Measurements from ENCODE around the gene MRS2. TPM values are rescaled to one million over a fixed set of nuclear protein-coding genes. Genes with fewer than 3 reads are reported as not detected.

MRS2 gene
- polyA plus RNA-seq, 1 donor from 2014 or later, result 25.0 TPM

DNA sequence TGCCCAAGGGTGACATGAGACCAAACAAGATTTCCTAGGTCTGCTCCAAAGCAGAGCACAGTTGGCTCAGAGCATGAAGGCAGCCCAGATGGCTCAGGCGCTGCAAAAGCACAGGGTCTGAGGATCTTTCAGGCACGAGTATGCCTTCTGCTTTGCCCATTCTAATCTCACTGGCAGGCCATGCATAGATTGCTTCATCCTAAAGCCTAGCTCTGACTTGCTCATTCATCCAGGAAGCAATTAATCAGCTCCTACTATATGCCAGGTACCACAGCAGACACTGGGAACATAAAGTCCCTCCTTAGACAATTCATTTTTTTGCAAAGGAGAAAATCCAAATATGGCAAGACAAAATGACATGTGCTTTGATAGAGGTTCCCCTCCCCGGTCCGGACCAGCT, 55.4 kb downstream of the MRS2 start:
- no peaks in the 10 kb centered on the region for H3K27me3 Mint-ChIP-seq
- H3K9me3 Mint-ChIP-seq, result no peaks in the 10 kb centered on the region
- H3K36me3 Mint-ChIP-seq, result peaks cover 8% of the 10 kb centered on the region
- H3K4me1 Mint-ChIP-seq, result no peaks in the 10 kb centered on the region
- H3K4me3 Mint-ChIP-seq, result no peak overlapping the region
- no peak overlapping the region for H3K27ac Mint-ChIP-seq

DNA sequence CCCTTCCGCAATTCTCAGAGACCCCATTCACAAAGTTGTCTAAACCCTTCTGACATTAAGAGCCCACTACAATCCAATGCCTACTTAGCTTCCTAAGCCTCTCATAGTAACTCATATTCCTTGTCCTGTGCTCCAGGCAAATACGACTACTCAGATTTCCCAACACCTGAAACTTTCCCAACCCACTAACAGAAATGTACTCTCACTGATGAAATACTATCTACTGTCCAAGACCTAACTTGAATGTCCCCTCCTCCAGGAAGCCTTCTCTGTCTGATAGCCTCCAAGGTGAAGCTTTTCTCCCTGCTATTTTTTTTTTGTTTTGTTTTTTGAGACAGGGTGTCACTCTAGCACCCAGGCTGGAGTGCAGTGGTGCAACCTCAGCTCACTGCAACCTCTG, 56.2 kb downstream of the MRS2 start:
- Mint-ChIP-seq H3K27ac (no peak overlapping the region), H3K36me3 (peaks cover 8% of the 10 kb centered on the region), H3K4me1 (no peaks in the 10 kb centered on the region), H3K27me3 (no peaks in the 10 kb centered on the region), H3K4me3 (no peak overlapping the region), H3K9me3 (no peaks in the 10 kb centered on the region)

DNA sequence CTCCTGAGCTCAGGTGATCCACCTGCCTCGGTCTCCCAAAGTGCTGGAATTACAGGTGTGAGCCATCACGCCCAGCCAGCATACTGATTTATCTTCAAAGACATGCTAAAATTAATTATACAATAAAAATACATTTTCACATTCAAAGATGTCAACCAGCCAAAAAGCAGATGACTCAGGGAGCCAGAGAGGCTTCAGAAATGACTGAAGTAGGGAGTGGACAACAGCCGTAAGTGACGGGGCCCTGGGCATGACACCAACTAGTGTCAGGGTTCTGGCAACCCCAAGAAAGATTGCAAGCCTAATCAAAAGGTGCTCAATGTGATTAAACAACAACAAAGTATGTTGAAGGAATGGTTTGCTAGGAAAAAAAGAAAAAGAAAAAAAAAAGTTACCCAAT, 58.2 kb downstream of the MRS2 start:
- no peaks in the 10 kb centered on the region for H3K9me3 Mint-ChIP-seq
- no peaks in the 10 kb centered on the region for H3K27me3 Mint-ChIP-seq
- peaks cover 9% of the 10 kb centered on the region for H3K36me3 Mint-ChIP-seq
- no peak overlapping the region for H3K4me3 Mint-ChIP-seq
- no peaks in the 10 kb centered on the region for H3K4me1 Mint-ChIP-seq
- no peak overlapping the region for H3K27ac Mint-ChIP-seq

DNA sequence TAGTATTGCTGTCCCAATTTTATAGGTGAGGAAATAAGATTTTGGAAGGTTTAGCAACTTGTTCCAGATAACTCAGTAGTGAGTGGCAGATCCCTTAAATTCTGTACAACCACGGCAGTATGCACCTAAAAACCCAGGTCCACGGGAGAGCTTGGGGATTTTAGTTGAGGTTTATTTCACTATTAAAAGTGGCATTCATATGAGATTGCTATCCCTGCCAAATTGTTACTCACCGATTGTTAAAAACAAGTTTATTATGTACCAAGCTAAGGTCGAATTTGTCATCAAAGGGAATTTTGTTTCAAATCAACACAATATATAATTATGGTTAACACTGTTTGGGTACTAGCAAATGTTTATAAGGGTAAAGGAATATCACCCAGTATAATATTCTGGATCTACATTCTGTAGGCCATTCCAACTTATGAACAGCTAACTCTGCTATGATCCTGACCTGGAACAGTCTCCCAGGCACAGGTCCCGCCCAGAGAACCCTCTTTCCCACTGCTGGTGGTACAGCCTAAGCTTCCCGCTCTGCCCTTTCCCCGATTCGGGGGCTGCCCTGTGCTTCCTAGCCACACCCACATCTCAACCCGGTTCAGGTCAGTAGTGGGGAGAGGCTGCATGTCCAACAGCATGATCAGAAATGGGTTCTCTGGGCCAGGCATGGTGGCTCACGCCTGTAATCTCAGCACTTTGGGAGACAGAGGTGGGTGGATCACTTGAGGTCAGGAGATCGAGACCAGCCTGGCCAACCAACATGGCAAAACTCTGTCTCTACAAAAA, 61.7 kb downstream of the MRS2 start:
- no peak overlapping the region for H3K27ac Mint-ChIP-seq
- H3K4me3 Mint-ChIP-seq, result no peak overlapping the region
- no peaks in the 10 kb centered on the region for H3K9me3 Mint-ChIP-seq
- H3K4me1 Mint-ChIP-seq, result no peaks in the 10 kb centered on the region
- H3K27me3 Mint-ChIP-seq, result no peaks in the 10 kb centered on the region
- H3K36me3 Mint-ChIP-seq, result peaks cover 11% of the 10 kb centered on the region

DNA sequence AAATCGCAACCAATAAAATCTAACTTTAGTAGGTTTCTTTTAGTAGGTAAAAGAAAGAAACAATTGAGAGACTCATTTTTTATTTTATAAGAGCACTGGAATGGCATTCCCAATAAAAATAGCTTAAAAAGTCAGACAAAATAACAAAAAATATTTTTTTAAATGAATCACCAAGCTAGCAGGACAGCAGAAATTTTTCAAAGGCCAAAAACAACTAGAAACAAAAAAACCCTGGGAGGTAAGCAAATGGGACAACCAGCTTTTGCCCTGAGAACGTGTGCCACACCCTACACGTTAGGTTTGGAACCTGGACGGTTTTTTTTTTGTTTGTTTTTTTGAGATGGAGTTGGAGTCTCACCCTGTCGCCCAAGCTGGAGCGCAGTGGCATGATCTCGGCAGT, 67.1 kb downstream of the MRS2 start:
- Mint-ChIP-seq H3K9me3 (no peaks in the 10 kb centered on the region), H3K4me3 (no peak overlapping the region), H3K36me3 (peaks cover 6% of the 10 kb centered on the region), H3K27ac (no peak overlapping the region), H3K27me3 (no peaks in the 10 kb centered on the region), H3K4me1 (no peaks in the 10 kb centered on the region)

DNA sequence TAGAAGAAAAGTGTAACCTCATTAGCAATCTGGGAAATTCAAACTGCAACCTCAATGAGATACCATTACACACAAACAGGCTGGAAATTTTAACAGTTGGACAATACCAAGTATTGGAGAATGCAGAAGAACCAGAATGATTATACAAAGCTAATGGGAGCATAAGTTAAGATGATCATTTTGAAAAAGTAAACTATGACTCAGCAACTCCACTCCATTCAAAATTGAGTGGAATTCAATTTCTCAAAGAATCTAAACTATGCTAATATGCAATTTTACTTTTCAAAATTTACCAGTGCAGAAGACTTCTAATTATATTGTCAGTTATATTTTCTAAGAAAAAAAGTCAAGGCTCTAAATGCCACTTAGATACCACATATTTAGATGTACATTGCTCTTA, 69.4 kb downstream of the MRS2 start:
- H3K4me1 Mint-ChIP-seq, result no peaks in the 10 kb centered on the region
- no peaks in the 10 kb centered on the region for H3K36me3 Mint-ChIP-seq
- no peaks in the 10 kb centered on the region for H3K27me3 Mint-ChIP-seq
- H3K27ac Mint-ChIP-seq, result no peak overlapping the region
- no peak overlapping the region for H3K4me3 Mint-ChIP-seq
- no peaks in the 10 kb centered on the region for H3K9me3 Mint-ChIP-seq

Other genes starting within 250 kb of the MRS2 start
- not detected for gene DCDC2, start 44.9 kb upstream of the MRS2 start, polyA plus RNA-seq
- 0.95 TPM for gene GPLD1, start 86.6 kb downstream of the MRS2 start, polyA plus RNA-seq
- 16.0 TPM for gene ALDH5A1, start 92.0 kb downstream of the MRS2 start, polyA plus RNA-seq
- 1.0 TPM for gene KIAA0319, start 243.3 kb downstream of the MRS2 start, polyA plus RNA-seq